HepG2 (cell line): ENCODE results near the gene TATDN3. TPM values are rescaled to one million over a fixed set of nuclear protein-coding genes. Genes with fewer than 3 reads are reported as not detected.

Experiments
- AGO2 ChIP-seq: fragments of 200-400 bp; formaldehyde crosslinking; optimal IDR thresholded peaks from 2 replicates; pipeline ENCODE3; 2017; ENCODE audit warnings: mild to moderate bottlenecking, low read depth, low read length, moderate library complexity
- CBX5 ChIP-seq: sonication (generic); formaldehyde crosslinking; IDR thresholded peaks from 2 replicates; pipeline ENCODE4 v1.4.0; 2020; ENCODE audit warnings: missing genetic modification reagents, borderline replicate concordance
- ERF ChIP-seq: IDR thresholded peaks from 2 replicates; pipeline ENCODE4 v1.6.1; 2018; ENCODE audit warnings: missing biosample characterization, missing genetic modification reagents
- ETV6 ChIP-seq: sonication (generic); formaldehyde crosslinking; conservative IDR thresholded peaks from 2 replicates; pipeline ENCODE4 v1.4.0; 2020; ENCODE audit warnings: missing genetic modification reagents
- GLI4 ChIP-seq: sonication (generic); formaldehyde crosslinking; IDR thresholded peaks from 2 replicates; pipeline ENCODE4 v1.5.1; 2020; ENCODE audit warnings: missing genetic modification reagents, mild to moderate bottlenecking, moderate library complexity, borderline replicate concordance
- HES4 ChIP-seq: sonication (generic); formaldehyde crosslinking; IDR thresholded peaks from 2 replicates; pipeline ENCODE4 v1.9.0; 2021; ENCODE audit warnings: mild to moderate bottlenecking, missing genetic modification reagents, borderline replicate concordance
- HNRNPUL1 ChIP-seq: fragments of 200-400 bp; formaldehyde crosslinking; IDR thresholded peaks from 2 replicates; pipeline ENCODE4 v1.6.1; 2017; ENCODE audit warnings: low read depth, mild to moderate bottlenecking, low read length, moderate library complexity
- KAT7 ChIP-seq: IDR thresholded peaks from 2 replicates; pipeline ENCODE4 v1.6.1; 2018; ENCODE audit warnings: borderline replicate concordance, missing compliant biosample characterization
- KLF11 ChIP-seq: IDR thresholded peaks from 2 replicates; pipeline ENCODE4 v1.6.1; 2016; ENCODE audit warnings: missing compliant biosample characterization
- KLF16 ChIP-seq, 2 experiments: sonication (generic) in 1 of 2; formaldehyde crosslinking in 1 of 2; IDR thresholded peaks; 2 replicates each; pipeline versions ENCODE4 v1.6.1 to v1.8.0; 2016 to 2023; ENCODE audit warnings: missing genetic modification reagents in 2 of 2, missing compliant biosample characterization in 1 of 2
- MAFK ChIP-seq, 2 experiments: IDR thresholded peaks in 1 of 2; conservative IDR thresholded peaks in 1 of 2; 2 replicates each; pipeline ENCODE4 v1.6.1; 2011; ENCODE audit warnings: improper control_type of control experiment in 2 of 2, low read length in 2 of 2
- NCOR1 ChIP-seq: fragments of 200-600 bp; sonication (generic); IDR thresholded peaks from 2 replicates; pipeline ENCODE4 v1.7.0; 2017; ENCODE audit warnings: antibody characterized with exemption, low read length, borderline replicate concordance
- NONO ChIP-seq, 2 experiments: fragments of 450-650 bp in 1 of 2; sonication (generic) in 1 of 2; formaldehyde crosslinking in 1 of 2; IDR thresholded peaks in 1 of 2; conservative IDR thresholded peaks in 1 of 2; 2 replicates each; pipeline versions ENCODE4 v1.6.1 to v1.8.0; 2017 to 2022; ENCODE audit warnings: mild to moderate bottlenecking in 1 of 2, missing genetic modification reagents in 1 of 2, moderate library complexity in 1 of 2
- PTBP1 ChIP-seq: fragments of 200-400 bp; formaldehyde crosslinking; IDR thresholded peaks from 2 replicates; pipeline ENCODE4 v1.6.1; 2018; ENCODE audit warnings: low read length, low read depth; ENCODE audit not compliant: poor library complexity, severe bottlenecking
- REL ChIP-seq: sonication (generic); formaldehyde crosslinking; conservative IDR thresholded peaks from 2 replicates; pipeline ENCODE4 v1.8.0; 2022; ENCODE audit warnings: mild to moderate bottlenecking, missing genetic modification reagents, moderate library complexity
- SMC3 ChIP-seq: IDR thresholded peaks from 2 replicates; pipeline ENCODE4 v1.6.1; 2011; ENCODE audit warnings: low read length, improper control_type of control experiment
- TMF1 ChIP-seq: sonication (generic); formaldehyde crosslinking; IDR thresholded peaks from 2 replicates; pipeline ENCODE4 v1.8.1; 2022; ENCODE audit warnings: low read depth, missing genetic modification reagents
- ZNF253 ChIP-seq: sonication (generic); formaldehyde crosslinking; IDR thresholded peaks from 2 replicates; pipeline ENCODE4 v1.8.0; 2022; ENCODE audit warnings: mild to moderate bottlenecking, missing genetic modification reagents, borderline replicate concordance
- ZNF33A ChIP-seq: sonication (generic); formaldehyde crosslinking; IDR thresholded peaks from 2 replicates; pipeline ENCODE4 v1.5.1; 2020; ENCODE audit warnings: missing genetic modification reagents, mild to moderate bottlenecking, moderate library complexity, borderline replicate concordance
- ZNF619 ChIP-seq: sonication (generic); formaldehyde crosslinking; IDR thresholded peaks from 2 replicates; pipeline ENCODE4 v1.4.0; 2020; ENCODE audit warnings: mild to moderate bottlenecking, missing genetic modification reagents
- polyA plus RNA-seq, 8 experiments: library from polyadenylated mRNA; depleted of rRNA in 3 of 8; stranded (reverse) in 7 of 8; unstranded in 1 of 8; fragments of >200 nt; fragmentation: Illumina TruSeq in 4 of 8; extraction: Trizol in 4 of 8; gene quantifications; 2 replicates each; pipeline versions ENCODE4 v1.2.1 to v1.2.3, GENCODE V29; 2011 to 2016; ENCODE audit warnings: low read depth in 4 of 8, missing spikeins in 1 of 8, mixed read lengths in 1 of 8; ENCODE audit not compliant: insufficient read depth in 1 of 8
- total RNA-seq, 5 experiments: library from RNA; depleted of rRNA; stranded (reverse); fragments of >200 nt; fragmentation: Illumina TruSeq; extraction: Trizol; gene quantifications; 2 replicates each; pipeline ENCODE4 v1.2.3, GENCODE V29; 2016; ENCODE audit warnings: low read depth in 1 of 5
- TF ChIP-seq, protein P1 (sequence below): sonication (generic); formaldehyde crosslinking; IDR thresholded peaks from 2 replicates; pipeline ENCODE4 v1.9.0; 2021; ENCODE audit warnings: mild to moderate bottlenecking, missing genetic modification reagents
- TF ChIP-seq, protein P2 (sequence below): sonication (generic); formaldehyde crosslinking; IDR thresholded peaks from 2 replicates; pipeline ENCODE4 v1.8.0; 2022; ENCODE audit warnings: mild to moderate bottlenecking, missing genetic modification reagents, moderate library complexity

The TATDN3 gene
- total and polyA plus RNA-seq, 2 of the 13 experiments (the other 11 are each of a cell fraction or from before 2014, with no cell fraction given), result 7.3 to 8.6 TPM

DNA sequence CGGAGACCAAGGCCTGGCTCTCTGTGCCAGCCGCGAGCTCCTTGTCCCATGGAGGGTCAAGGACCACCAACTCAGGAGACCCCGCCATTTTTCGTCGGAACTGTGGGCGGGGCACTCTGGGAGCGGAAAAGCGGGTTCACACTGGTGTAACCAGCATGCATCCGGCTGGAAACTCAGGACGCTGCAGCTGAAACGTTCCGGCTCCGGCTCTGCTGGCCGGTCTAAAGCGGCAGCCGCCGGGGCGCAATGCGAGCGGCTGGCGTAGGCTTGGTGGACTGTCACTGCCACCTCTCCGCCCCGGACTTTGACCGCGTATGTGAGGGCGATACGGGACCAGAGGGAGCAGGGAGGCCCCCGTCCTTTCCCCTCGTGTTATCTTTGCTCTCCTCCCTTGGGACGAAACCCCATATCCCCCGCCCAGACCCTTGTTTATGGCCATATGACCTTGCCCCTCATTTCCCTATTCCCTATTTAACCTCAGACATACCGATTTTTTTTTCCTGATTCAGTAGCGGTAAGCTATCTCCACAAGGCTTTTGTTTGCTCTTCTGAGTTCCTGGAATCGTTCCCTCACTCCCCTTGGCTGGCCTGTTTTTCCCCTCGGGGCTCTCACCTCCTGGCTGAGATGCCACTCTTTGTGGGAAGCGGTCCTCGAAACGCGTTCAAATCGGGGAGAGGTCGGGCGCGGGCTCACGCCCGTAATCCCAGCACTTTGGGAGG lies at the start of gene TATDN3, which contains the start of gene NSL1 (continued):
- TF ChIP-seq ERF (CRISPR knock-in tag) (peak; percentile 97), ZNF33A (0 out of 2 replicates have a peak, but pooled peaks have one; percentile 73), KLF11 (CRISPR knock-in tag) (no peak), HNRNPUL1 (0 out of 2 replicates have a peak, but pooled peaks have one; percentile 74), CBX5 (CRISPR knock-in tag) (peak; percentile 98; the same call in 1 of the 2 replicates), ZNF253 (CRISPR knock-in tag) (no peak), NONO (IDR thresholded peaks at IDR 0.05) (no peak), NONO (CRISPR knock-in tag; conservative IDR thresholded peaks at IDR 0.05) (peak; percentile 99), PTBP1 (peak; percentile 94), NCOR1 (peak; percentile 92), SMC3 (no peak; the same call in 1 of the 2 replicates), AGO2 (no peak), ZNF619 (CRISPR knock-in tag) (peak; percentile 70; the same call in 1 of the 2 replicates), TMF1 (CRISPR knock-in tag) (peak; percentile 62; the same call in 1 of the 2 replicates), KAT7 (CRISPR knock-in tag) (peak; percentile 89; the same call in 1 of the 2 replicates), ETV6 (CRISPR knock-in tag) (peak; percentile 96), KLF16 (CRISPR knock-in tag; IDR thresholded peaks at IDR 0.05) (peak; percentile 71 to 99; a peak in 3 of 4 replicates), HES4 (CRISPR knock-in tag) (peak; percentile 92), GLI4 (CRISPR knock-in tag) (peak; percentile 57; the same call in 1 of the 2 replicates), MAFK (conservative IDR thresholded peaks at IDR 0.05 in 1 of 2, IDR thresholded peaks at IDR 0.05 in 1 of 2; ENCODE audit: low read length in 2 of 2) (no peak), REL (CRISPR knock-in tag) (0 out of 2 replicates have a peak, but pooled peaks have one; percentile 61)
- TF ChIP-seq, protein P1, sequence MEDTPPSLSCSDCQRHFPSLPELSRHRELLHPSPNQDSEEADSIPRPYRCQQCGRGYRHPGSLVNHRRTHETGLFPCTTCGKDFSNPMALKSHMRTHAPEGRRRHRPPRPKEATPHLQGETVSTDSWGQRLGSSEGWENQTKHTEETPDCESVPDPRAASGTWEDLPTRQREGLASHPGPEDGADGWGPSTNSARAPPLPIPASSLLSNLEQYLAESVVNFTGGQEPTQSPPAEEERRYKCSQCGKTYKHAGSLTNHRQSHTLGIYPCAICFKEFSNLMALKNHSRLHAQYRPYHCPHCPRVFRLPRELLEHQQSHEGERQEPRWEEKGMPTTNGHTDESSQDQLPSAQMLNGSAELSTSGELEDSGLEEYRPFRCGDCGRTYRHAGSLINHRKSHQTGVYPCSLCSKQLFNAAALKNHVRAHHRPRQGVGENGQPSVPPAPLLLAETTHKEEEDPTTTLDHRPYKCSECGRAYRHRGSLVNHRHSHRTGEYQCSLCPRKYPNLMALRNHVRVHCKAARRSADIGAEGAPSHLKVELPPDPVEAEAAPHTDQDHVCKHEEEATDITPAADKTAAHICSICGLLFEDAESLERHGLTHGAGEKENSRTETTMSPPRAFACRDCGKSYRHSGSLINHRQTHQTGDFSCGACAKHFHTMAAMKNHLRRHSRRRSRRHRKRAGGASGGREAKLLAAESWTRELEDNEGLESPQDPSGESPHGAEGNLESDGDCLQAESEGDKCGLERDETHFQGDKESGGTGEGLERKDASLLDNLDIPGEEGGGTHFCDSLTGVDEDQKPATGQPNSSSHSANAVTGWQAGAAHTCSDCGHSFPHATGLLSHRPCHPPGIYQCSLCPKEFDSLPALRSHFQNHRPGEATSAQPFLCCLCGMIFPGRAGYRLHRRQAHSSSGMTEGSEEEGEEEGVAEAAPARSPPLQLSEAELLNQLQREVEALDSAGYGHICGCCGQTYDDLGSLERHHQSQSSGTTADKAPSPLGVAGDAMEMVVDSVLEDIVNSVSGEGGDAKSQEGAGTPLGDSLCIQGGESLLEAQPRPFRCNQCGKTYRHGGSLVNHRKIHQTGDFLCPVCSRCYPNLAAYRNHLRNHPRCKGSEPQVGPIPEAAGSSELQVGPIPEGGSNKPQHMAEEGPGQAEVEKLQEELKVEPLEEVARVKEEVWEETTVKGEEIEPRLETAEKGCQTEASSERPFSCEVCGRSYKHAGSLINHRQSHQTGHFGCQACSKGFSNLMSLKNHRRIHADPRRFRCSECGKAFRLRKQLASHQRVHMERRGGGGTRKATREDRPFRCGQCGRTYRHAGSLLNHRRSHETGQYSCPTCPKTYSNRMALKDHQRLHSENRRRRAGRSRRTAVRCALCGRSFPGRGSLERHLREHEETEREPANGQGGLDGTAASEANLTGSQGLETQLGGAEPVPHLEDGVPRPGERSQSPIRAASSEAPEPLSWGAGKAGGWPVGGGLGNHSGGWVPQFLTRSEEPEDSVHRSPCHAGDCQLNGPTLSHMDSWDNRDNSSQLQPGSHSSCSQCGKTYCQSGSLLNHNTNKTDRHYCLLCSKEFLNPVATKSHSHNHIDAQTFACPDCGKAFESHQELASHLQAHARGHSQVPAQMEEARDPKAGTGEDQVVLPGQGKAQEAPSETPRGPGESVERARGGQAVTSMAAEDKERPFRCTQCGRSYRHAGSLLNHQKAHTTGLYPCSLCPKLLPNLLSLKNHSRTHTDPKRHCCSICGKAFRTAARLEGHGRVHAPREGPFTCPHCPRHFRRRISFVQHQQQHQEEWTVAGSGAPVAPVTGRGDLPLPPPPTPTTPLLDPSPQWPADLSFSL (CRISPR knock-in tag), result peak; percentile 60; the same call in 1 of the 2 replicates
- TF ChIP-seq, protein P2, sequence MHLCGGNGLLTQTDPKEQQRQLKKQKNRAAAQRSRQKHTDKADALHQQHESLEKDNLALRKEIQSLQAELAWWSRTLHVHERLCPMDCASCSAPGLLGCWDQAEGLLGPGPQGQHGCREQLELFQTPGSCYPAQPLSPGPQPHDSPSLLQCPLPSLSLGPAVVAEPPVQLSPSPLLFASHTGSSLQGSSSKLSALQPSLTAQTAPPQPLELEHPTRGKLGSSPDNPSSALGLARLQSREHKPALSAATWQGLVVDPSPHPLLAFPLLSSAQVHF (CRISPR knock-in tag), result peak; percentile 64; the same call in 1 of the 2 replicates
